HG03045 (cell line): ENCODE data around the gene ATG2A.
A peak's percentile ranks its signal among the peaks of the same experiment; 100 is the strongest.

Experiments used
- ATAC-seq: cut with Tn5 transposase; IDR thresholded peaks from one replicate; pipeline ENCODE4 v1.9.1; 2021; ENCODE audit warnings: mild to moderate bottlenecking, moderate library complexity; ENCODE audit not compliant: unreplicated experiment

Gene ATG2A

DNA sequence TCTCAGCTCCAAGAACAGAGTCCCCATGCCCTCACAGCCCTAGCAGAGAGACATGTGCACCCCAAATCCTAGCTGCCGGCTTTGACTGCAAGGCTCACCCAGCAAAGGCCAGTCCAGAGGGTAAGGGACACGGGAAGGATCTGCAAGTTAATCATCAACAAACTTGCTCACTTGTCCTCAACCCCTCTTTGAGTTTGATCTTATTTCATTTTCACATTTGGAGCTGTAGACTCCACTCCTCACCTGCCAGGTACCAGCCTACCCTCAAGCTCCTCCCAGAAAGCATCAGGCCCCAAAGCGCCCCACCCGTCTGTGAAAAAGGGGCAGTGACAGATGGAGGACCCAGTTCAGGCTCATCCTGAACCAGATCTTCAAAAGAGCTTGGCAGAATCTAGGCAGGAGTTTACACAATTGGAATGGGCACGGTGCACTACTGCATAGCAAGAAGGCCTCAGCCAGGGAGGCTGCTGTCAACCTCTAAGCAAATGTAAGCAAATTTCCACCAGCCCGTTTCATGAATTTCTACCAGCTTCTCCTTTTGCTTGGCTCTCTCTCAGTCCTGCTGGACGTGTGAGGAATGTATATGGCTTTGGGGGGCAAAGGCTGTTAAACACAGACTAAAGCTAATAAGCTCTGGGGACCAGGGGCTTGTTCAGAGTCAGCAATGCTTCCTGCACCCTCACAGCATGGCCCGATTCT lies 44.1 kb downstream of the ATG2A start:
- ATAC-seq, result no peak

DNA sequence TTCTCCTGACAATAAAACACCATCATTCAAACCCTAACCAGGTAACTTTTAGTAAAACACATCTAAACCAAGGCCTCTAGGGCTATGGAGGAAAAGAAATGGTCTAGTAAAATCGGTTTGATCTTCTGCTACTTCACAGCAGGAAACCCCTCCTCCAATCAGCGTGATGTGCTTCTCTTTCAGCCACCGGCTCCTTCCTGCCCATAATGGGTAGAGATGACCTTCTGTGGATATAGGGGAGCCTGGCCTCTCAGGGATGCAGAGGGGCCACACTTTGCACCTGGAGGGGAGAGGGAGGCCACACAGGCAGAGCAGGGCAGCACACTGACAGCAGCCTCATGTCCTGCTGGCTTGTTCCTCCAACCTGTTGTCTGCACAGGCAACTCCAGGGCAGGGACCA lies 45.5 kb downstream of the ATG2A start:
- no peak for ATAC-seq

DNA sequence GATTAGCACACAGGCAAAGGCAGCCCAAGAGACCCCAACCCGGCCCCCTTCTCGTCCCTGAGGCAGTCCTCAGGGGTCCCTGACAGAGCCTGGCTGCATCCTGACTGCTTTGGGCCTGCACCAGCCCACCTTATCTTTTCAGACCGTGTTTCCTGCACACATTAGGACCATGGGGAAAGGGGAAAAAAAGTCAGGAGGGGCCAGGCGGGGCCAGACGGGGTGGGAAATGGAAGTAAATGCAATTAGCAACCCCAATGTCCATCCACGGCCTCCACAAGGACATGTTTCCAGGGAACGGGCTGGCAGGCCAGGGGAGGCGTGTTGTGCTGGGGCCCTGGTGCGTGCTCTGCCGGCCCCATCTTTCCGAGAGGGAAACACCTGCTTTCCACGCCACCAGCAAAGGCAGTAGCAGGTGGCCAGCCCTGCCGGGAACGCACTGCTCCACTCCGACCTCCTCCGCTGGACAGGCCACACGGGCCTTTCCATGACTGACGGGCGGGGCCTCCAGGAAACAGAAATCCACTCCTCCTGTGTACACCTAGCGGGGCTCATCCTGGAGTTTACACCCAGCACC lies 46.0 kb downstream of the ATG2A start:
- no peak for ATAC-seq

DNA sequence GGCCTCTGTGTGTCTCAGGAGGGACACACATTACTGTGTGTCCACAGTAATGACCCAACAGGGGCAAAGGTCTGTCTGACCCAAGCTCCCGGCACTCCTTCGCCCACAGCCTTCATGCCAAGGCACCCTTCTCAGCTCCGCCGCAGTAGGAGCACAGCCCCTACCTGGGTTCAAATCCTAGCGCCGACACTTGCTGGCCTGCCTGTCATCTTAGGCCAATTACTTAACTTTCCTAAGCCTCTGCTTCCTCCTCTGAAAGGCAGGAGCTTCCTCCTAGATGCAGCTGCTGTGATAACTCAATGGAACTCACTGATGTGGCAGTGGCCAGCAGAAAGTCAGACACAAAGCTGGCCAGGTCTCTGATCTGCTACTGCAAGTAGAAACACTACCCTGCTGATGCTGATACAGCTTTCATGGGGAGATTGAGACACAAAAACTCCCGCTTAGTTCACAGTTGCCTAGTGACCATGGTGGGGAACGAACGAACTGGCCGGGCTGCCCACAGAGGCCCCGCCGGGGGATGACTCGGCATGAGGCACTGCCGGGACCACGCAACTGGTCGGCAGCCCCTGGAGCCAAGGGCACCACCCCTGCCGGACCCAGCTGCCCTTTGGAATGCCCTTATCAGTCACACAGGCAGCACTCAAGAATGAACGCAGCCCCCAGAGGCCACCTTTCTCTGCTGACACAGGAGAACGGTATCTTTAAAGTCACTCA lies 46.7 kb downstream of the ATG2A start:
- no peak for ATAC-seq

DNA sequence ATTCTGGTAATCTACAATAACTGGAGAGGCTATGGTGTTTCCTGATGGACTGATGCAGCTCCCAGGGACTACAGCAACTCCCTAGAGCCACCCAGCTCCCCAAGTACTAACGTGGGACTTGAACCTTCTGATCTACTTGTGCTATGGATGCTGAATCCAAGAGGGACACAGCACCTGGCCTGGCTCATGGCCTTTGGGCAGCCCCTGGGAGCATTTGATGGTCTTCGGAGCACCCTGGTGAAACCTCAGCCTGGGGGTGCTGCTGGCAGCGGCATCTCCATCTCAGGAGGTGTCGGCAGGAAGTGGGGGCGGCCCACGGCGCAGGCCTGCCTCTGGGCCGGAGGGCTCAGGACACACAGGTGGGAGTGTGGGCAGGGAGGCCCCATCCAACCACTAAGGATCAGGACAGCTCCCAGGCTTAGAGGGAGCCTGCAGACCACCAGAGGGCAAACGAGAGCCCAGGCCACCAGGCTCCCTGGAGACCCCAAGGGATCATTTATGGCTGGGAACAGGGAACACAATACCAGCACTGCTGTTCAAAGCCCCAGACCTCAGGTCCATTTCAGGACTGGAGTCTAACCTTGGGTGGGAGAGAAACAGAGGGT lies 47.3 kb downstream of the ATG2A start:
- no peak for ATAC-seq

DNA sequence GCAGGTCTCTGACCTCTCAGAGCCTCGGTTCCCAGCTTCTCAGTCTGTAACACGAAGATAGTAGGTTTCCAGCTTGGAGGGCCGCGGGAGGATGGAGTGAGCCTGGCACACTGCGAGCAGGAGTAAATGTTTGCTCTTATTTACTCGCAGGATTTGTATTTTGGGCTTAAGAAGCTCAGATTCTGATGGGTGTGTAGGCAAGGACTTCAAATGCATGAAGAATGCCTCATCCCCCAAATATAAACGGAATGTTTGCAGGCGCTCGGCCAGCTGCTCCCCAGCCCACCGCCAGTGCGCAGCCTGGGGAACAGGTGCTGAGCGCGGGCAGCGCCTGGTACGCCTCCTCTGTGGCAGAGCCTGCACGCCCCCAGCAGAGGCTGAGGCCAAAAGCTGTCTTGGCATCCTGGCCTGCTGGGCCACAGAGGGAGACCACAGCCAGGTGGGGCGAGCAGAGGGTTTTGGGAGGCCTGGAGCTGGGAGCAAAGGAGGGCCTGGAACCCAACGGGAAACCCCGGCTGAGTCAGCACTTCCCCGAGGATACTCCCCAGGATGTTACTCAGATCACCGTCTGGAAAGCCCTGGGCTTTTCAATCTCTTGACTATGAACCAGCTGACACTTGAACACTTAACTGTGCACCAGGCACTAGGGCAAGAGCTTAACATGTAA lies 48.0 kb downstream of the ATG2A start:
- ATAC-seq, result no peak

DNA sequence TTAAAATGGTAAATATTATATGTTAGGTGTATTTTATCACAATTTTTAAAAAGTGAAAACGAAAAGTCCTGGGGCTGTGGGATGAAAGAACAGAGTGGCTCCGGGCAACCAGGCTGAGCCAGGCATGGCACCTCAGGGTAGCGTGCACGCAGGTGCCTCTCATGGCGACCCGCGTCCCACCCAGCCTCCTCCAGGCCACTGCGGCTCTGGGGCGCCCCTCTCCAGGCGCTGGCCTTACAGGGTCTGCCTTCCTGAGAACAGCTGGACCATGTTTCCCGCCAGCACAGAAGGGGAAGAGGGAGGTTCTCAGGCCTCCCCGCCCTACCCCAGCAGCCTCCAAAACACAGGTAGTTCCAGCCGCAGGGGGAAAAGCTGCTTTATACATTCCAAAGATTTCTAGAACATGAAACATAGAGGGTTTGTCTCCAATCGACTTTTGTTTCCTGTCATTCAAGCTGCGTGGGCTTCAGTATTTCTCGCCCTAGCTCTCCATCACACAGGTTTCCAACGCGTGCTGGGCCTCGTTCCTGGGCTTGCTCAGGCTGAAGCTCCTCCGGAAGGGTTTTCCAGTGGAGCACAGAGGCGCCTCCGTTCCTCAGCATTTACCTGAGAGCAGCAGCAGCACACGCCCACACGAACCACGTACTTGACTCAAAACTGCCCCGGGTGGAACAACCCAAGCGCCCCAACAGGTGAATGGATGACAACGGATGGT lies 49.1 kb downstream of the ATG2A start:
- ATAC-seq, result no peak

DNA sequence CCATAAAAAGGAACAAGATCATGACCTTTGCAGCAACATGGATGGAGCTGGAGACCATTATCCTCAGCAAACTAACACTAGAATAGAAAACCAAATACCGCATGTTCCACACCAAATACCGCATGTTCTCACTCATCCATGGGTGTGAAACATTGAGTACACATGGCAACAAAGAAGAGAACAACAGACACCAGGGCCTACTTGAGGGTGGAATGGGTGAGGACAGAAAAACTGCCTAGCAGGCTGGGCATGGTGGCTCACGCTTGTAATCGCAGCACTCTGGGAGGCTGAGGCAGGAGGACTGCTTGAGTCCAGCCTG lies 50.9 kb downstream of the ATG2A start:
- no peak for ATAC-seq

DNA sequence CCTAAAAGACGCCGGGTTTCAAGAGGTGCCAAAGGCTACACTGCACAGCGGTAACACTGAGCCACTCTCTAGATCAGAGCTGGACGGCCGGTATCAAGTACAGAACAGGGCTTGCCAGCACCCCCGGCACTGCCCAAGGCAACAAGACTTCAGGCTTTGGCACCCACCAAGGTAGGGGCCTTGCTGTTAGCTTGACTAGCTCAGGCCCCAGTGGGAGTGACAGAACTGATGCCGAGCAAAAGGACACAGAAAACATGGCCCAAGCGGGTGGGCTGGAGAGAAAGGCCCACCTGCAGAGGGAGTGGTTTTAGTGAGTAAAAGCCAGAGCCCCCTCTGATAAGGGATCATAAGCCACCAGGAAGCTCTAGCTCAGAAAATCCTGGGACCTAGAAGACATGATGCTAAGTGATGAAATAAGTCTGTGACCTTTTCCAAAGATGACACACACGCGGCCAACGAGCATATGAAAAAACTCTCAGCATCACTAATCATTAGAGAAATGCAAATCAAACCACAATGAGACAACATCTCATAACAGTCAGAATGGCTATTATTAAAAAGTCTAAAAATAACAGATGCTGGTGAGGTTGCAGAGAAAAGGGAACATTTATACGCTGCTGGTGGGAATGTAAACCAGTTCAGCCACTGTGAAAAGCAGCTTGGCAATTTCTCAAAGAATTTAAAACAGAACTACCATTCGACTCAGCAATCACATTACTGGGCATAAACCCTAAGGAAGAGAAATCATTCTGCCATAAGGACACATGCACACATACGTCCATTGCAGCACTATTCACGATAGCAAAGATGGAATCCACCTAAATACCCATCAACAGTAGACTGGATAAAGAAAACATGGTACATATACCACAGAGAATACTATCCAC lies 51.5 kb downstream of the ATG2A start:
- ATAC-seq, result peak; percentile 29

DNA sequence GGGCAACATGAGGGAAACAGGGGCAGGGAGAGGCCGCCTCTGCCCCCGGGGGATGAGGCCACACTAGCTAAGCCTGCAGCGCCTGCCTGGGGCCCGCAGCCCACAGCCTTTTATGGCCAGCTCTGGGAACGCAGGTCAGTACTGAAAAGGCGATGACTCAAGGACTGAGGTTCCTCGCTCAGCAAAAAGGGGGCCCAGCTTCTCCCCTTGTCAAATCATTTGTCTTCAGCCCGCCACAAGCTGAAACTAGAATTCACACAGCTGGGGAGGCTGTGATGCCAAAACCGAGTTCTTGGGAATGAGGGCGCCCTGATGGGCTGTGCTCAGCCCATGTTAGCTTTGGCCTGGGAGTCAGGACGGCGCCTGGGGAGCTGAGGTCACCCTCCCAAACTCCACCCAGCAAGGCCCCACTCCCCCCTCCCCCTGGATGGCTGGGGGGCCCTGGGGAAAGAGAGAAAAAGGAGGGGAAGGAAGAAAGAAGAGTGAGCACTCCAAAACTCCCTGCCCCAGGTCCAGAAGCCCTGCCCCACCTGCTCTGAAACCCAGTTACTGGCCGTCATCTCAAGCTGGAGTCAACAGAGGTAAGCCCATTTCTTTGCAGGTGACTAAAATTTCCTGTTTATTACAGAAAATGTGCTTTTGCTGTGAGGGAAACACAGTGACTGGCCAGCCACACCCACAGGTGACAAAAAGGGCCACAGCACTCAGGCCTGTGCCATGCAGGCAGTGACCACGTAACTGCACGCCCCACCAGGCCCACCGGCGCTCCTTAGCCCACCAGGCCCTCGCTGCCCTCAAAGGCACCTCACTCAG lies 52.3 kb downstream of the ATG2A start:
- ATAC-seq, result peak; percentile 25

DNA sequence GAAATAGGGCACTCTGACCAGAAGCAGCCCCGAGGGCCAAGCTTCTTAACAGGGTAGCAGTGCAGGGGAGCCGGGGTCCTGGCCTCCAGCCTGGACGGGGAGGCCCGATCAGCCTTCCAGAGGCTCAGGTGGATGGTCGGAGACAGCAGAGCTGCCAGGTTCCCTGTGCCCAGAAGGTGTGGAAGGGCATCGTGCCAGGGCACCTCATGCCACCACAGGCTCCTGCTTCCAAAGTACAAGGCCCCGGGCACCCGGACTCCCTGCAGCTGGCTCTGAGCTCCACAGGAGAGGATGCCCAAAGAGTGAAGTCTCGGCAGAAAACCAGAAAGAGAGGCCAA lies 52.9 kb downstream of the ATG2A start:
- ATAC-seq, result no peak

DNA sequence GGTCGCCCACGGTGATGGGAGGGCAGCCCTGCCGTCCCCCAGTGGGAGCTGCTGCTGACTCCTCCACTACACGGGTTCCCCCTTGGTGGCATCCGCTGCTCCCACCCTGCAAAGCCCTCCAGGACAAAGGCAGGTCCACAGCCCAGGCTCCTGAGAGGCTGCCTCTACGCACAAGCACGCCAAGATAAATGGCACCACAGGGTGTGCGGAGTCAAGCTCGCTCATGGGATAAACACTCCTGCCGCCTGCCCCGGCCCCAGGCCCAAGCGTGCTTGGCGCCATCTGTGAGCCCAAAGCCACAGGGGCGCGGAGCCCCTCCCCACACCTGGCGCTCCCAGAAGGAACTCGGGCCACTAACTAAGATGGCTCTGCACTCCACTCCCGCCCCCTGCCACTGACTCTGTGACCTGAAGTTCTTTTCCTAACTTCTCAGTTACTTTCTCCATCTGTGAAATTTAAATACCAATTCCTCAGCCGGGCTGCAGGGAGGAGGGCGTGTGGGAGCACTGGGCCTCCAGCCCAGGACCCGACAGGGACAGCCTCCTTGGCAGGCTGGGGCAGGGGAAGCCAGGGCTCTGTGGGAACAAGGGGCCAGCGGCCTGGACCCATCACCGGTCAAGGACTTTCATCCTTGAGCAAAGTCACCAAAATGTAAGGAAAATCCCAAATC lies 53.5 kb downstream of the ATG2A start:
- no peak for ATAC-seq

DNA sequence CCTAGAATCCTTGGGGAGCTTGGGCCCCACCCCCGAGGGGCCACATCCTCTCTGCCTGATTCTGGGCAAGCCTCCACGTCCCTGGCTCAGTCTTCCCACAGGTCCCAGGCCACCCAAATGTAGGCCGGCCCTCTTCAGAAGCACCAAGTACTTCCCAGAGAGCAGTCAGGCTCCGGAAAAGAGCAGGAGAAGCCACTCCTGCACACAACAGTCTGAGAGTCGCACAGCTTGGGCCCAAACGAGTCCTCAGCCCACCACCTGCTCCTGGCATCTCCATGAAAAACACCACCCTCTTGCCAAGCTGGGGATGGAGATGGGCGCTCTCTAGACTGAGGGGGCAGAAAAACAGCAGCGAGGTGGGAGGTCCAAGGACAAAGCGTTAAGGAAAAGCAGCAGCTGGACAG lies 54.0 kb downstream of the ATG2A start:
- no peak for ATAC-seq

DNA sequence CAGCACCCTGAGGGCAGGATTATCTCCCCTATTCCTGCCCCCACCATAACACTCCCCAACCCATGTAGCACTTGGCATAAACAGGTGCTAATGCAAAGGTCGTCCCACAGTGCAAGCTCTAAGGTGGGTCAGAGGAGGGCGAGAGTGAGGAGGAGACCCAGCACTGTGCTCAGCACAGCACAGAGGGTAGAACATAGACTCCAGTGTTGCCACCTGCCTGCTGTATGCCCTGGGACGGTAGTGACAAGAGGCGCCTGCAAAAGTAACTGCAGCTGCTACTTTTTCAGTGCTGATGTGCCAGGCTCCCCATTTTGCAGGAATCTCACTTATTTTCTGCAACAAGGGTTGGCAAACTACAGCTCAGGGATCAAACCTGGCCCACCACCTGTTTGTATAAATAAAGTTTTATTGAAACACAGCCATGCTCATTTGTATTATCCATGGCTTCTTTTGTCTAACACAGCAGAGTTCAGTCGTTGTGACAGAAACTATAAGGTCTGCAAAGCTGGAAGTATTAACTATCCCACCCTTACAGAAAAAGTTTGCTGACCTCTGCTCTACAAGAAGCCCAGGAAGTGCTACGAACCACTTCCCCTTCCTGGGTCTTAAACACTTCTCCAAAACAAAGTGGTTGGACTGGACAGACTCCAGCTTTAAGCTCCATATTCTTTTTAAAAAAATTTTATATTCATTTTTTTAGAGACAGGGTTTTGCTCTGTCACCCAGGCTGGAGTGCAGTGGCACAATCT lies 55.6 kb downstream of the ATG2A start:
- no peak for ATAC-seq

DNA sequence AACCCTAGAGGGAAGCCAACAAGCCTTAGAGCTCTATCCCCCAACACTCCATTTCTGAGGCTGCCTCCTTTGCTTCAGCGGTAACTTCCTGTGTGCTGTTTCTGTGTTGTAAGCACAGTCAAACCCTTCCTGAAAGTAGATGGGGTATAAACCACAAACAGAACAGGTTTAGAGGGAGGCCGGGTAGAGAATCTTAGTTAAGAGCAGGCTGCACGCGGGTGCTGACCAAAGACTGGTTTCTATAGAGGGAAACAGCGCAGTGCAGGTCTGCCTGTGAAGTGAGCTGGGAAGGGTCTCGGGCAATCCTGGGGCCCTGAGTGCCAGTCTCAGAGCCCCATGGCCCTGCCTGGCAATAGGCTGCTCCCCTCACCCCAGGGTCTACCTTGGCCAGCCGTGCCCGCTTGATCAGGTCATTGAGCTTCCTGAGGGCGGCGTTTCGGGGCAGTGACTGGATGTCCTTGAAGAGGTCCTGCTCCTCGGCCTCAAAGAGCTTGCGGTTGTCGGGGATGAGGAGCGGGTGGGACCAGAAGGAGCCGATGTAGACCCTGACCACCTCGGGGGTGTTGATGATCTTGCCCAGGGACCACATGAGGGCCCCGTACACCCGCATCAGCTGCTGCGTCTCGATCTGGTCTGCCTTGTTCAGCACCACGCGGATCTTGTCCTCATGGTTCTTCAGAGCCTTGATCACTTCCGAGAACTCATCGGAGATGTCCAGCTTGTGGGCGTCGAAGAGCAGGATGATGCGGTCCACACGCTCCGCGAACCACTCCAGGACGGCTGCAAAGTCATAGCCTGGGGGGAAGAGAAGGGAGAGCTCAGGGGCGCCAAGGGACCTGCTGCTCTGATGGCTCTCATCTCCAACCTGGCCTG lies 57.2 kb downstream of the ATG2A start:
- peak; percentile 69 for ATAC-seq

DNA sequence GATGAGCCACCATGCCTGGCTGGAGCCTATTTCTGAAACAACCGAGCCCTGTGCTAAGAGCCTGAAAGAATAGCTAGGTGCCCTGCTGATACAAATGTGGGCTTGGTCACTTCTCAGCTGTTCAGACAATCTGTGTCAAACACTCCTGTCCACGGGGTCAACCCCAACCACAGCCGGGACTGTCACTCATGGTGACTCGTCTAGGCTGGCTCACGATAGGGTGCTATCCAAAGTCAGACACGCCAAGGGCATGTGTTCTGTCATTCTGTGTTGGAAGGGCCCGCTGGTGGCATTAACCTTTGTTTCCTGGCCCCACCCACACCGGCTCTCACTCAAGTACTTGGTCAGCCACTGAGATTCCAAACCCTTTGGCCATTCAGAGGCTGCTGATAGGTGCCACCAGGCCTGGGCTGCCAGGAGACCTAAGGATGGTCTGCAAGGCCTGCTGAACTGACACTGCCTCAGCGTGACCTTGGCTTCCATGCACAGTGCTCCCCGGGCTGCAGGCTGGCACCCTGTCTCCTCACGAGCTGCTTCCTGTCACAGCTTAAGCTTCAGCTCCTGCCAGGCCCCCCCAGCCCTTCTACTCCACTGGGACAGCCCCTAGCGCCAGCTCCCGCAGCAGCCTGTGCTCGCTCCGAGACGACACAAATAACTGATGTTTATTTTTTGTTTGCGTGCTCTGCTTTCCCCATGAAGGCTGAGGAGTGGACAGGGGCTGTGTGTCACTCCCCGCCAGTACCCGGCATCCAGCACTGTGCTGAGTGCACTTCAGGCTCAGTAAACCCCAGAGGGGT lies 58.3 kb downstream of the ATG2A start:
- no peak for ATAC-seq
